Superior temporal gyrus (tissue), 1 donor: ENCODE measurements around the gene KCNT1.
A peak's percentile ranks its signal among the peaks of the same experiment; 100 is the strongest.
"Not testable (repeated sequence)": the region's sequence is repeated elsewhere in the genome, so short reads cannot be mapped to it uniquely, and the experiment has no call there.

Source experiments
- DNase-seq: peaks from one replicate; pipeline ENCODE4 v3.0.0-alpha.2; 2016; ENCODE audit errors: extremely low spot score

KCNT1 gene

GRCh38 chr9:135701959-135702721 lies at the start of gene KCNT1:
Gene KCNT1 (plus strand): TSS chr9:135702185. CDS start chr9:135702259, 74 bp downstream.
- no peak for DNase-seq

- no peak for DNase-seq
These were observed 46.7 kb upstream of the KCNT1 start for GRCh38 chr9:135655317-135655716.

- DNase-seq: no peak
These were observed 44.6 kb upstream of the KCNT1 start for GRCh38 chr9:135657416-135657815.

GRCh38 chr9:135659252-135659651 lies 42.7 kb upstream of the KCNT1 start:
- no peak for DNase-seq

- DNase-seq: no peak
These were observed 41.6 kb upstream of the KCNT1 start for GRCh38 chr9:135660407-135660806.

GRCh38 chr9:135661816-135662560 lies 40.0 kb upstream of the KCNT1 start:
- DNase-seq: no peak

- peak; percentile 31 for DNase-seq
These were observed 39.1 kb upstream of the KCNT1 start, which contains the start of gene LCN9 for GRCh38 chr9:135662758-135663450. Gene LCN9 (plus strand): TSS chr9:135663309. CDS start chr9:135663322, 13 bp downstream.

GRCh38 chr9:135663451-135663770 lies 38.6 kb upstream of the KCNT1 start:
- DNase-seq: no peak

GRCh38 chr9:135663857-135664256 lies 38.1 kb upstream of the KCNT1 start:
- no peak for DNase-seq

GRCh38 chr9:135664266-135664665 lies 37.7 kb upstream of the KCNT1 start:
- no peak for DNase-seq

GRCh38 chr9:135664801-135665794 lies 36.9 kb upstream of the KCNT1 start:
- no peak for DNase-seq

- no peak for DNase-seq
These were observed 36.2 kb upstream of the KCNT1 start for GRCh38 chr9:135665795-135666189.

- no peak for DNase-seq
These were observed 35.2 kb upstream of the KCNT1 start for GRCh38 chr9:135666534-135667462.

GRCh38 chr9:135667463-135668001 lies 34.5 kb upstream of the KCNT1 start:
- no peak for DNase-seq

- not testable (repeated sequence) for DNase-seq
These were observed 33.0 kb upstream of the KCNT1 start for GRCh38 chr9:135669018-135669417.

- DNase-seq: no peak
These were observed 32.2 kb upstream of the KCNT1 start for GRCh38 chr9:135669616-135670285.

GRCh38 chr9:135670721-135671590 lies 31.0 kb upstream of the KCNT1 start:
- no peak for DNase-seq

GRCh38 chr9:135671591-135672041 lies 30.4 kb upstream of the KCNT1 start:
- DNase-seq: no peak
